Activated CD8-positive, alpha-beta memory T cell treated with anti-CD3 and anti-CD28 coated beads for 4 hours (primary cell): ENCODE results near the gene TMEM242.

Source experiments
- DNase-seq, 2 donors: peaks; one replicate each; pipeline ENCODE4 v3.0.0-alpha.2; 2020; ENCODE audit warnings: low read depth in 2 of 2

The TMEM242 gene

DNA sequence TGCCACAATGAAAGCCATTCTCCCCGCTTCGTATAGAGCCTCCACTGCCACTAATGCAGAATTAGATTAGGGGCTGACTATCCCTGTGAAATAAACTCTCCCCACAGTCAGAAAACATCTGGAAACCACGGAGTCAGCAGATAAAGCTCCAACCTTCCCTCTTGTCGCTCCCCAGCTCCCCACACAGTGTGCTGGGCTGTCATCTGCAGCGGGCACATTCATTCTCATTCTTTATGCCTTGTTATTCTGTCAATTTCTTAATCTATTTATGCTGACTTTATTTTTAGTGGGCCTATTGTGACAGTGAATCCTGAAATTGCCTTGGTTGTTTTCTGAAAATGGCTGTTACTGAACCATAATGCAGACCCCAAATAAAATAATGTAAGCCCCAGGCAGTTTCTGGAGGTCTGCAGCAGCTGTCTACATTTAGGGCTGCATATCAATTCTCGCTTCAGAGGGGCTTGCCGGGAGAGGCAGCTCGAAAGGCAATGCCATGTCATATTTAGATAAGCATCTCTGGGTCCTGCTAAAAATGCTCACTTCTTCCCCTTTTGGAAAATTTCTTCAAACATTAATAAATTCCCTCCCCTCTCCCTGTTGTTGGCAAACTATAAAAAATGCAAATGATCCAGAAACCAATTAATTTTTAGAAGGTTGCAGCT is 71.6 kb downstream of the TMEM242 start:
- no peak for DNase-seq

GRCh38 chr6:157249826-157250225 is 73.5 kb downstream of the TMEM242 start:
- DNase-seq: no peak

DNA sequence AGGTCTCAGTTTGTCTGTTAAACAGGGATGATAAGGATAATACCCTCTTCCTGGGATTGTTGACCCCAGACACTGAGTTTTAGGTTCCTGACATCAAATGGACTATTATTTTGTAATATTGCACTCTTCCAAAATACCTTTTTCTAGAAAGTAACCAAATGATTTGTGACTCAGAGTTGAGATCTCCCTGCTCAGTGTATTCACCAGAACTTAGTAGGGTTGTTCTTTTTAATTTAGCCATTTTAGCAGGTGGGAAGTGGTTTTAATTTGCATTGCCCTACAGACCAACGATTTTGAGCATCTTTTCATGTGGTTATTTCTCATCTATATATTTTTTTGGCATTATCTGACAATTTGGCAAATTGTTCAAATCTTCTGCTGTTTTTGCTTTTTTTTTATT is 75.1 kb downstream of the TMEM242 start:
- no peak for DNase-seq

- DNase-seq: no peak
These were observed 76.4 kb downstream of the TMEM242 start for GRCh38 chr6:157246771-157247484.

DNA sequence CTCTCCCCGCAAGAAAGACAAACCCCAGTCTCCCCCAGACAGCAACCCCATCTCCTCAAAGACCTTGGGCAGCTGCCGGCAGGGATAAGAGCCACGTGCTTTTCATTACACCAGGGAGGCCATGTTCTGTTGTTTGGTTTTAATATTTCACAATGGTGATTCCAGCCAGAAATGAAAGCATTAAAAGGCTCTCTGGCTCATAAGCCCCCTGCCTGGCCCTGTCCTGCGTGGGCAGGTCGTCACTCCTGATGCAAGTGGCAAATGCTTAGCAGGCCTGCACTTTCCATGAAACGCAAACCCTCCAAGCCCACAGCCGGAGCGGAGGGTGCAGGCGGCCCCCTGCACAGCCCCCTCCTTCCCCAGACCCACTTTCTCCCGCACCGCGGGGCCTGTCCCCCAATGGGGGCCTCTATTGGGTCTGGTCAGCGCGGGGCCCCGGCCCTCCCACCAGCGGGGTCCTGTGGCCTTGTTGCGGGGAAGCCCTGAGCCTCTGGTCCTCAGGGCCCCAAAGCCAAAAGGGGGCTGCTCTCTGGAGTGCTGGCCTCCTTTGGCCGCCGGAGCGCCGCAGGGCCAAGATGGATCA is 77.2 kb downstream of the TMEM242 start:
- DNase-seq: no peak

DNA sequence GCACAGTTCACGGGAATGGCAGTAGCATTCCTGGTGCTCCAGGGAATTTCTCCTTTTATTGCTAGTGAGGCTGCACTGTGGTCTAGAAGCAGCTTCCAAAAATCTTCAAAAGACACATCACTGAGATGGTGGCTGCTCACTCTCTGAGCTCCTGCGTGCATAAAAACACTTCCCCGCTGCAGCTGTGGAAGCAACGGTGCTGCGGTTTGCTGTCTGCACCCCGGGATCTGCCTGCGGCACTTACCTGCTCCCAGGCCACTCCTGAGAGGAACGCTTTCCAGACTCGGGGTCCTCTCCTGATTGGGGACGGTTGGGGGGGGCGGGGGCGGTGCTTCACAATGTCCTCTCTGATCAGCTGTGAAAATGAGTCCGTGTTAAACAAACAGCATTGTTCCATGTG is 77.9 kb downstream of the TMEM242 start:
- DNase-seq: no peak

GRCh38 chr6:157244780-157245179 is 78.5 kb downstream of the TMEM242 start:
- no peak for DNase-seq

- DNase-seq: no peak
These were observed 79.1 kb downstream of the TMEM242 start for GRCh38 chr6:157244175-157244574.

DNA sequence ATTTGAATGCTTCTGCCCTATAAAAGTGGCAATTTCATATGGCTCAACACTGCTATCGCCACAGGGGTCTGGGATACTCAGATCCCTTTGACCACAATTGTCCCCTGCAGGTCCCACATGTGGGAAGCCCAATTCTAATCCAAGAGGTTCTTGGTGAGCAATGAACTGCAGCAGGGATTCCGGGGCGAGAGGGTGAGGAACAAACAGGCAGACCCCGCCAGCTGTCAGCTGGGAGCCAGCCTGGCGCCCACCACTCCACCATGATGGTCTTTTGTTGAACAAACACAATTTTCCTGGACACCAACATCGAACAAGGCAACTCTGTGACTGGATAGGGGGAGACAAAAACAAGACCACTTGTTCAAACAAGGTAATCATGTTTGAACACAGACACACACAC is 80.5 kb downstream of the TMEM242 start:
- DNase-seq: no peak

- no peak for DNase-seq
These were observed 82.4 kb downstream of the TMEM242 start for GRCh38 chr6:157240960-157241311.

DNA sequence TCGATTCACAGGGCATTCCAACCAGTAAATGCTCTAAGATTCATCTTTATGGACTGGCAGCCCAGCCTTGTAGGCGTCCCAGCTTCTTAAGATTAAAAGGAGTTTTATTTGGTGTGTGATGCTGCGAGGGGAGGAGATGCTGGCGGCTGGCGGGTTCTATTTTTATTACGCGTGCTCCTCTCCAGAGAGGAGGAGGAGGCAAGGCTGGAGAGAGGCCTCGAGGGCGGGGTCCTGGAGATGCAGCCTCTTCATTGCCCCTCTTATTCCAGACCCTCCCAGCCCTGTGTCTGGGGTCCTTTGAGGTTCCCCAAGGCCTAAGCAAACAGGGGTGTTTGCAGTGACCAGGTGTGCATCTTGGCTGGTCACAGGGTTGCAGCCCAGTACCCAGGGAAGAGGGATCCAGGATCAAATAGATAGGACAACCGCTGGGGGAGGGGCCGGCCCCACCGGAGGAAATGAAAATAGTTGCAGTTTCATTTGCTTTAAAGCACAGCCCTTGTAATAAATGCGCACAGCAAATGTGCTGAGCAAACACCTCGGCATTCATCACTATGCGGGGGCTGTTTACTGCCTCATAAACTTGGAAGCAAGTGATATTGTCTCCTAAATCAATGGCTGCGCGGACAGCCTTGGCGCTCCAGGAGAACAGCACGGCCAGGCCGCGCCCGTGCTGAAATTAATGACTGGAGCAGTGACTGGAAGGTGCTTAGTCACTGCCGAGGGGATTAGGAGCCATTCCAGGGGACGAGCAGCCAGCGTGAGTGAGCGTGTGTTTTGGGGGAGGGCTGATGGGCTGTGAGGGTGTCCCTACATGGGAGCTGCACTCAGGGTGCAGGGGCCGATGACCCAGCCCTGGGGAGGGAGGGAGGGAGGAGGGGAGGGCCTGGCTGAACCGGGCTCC is 83.0 kb downstream of the TMEM242 start:
- DNase-seq: no peak

DNA sequence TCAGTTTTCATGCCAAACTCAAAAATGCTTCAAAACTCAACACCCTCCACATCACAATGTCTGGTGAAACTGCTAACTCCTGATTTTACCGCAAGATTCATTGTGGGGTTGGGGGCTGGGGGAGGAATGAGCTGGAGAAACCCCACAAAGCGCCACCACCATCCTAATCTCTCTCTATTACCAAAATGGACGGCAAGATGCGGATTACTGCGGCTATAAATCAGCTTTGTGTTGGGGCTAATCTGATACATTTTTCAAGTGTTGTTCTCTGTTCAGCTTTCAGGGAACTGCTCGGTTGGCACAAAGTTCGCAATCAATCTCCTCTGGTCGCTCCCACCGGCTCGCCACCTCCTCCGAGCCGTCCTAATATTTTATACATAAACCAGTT is 83.7 kb downstream of the TMEM242 start:
- DNase-seq: no peak
